PC-3 (cell line): ENCODE data around the gene FTL. TPM values are rescaled to one million over a fixed set of nuclear protein-coding genes. Genes with fewer than 3 reads are reported as not detected.

ENCODE experiments used
- ATAC-seq: fragments of 200-7000 bp; cut with Tn5 transposase; 2 replicates; pipeline ENCODE4 v1.9.1; 2020; ENCODE audit warnings: mild to moderate bottlenecking, moderate library complexity
- BruUV-seq: library from RNA; stranded (reverse); fragments of 400-500 nt; replicated peaks from 2 replicates; lab custom pipeline; 2021; lab: Mats Ljungman, UMichigan
- CTCF ChIA-PET: fragments of 300-600 bp; sonication (Branson Sonifier 250); formaldehyde crosslinking; loops from one replicate; lab custom pipeline; 2022; ENCODE audit warnings: antibody characterized with exemption; lab: Charles Lee
- POLR2A ChIA-PET: fragments of 300-600 bp; sonication (Branson Sonifier 250); formaldehyde crosslinking; loops from one replicate; lab custom pipeline; 2022; ENCODE audit warnings: antibody characterized with exemption; ENCODE audit not compliant: unreplicated experiment; lab: Charles Lee
- DNase-seq: peaks from one replicate; pipeline ENCODE4 v3.0.0-alpha.2; 2015
- H2AFZ ChIP-seq: fragments of 300-600 bp; sonication (generic); 2 replicates; pipeline ENCODE4 v1.6.0; 2016; ENCODE audit warnings: antibody characterized with exemption, low read length
- H3F3A ChIP-seq: fragments of 300-600 bp; sonication (generic); one replicate; pipeline ENCODE4 v1.6.0; 2017; ENCODE audit warnings: antibody characterized with exemption, low read length, control low read depth, mild to moderate bottlenecking; ENCODE audit not compliant: unreplicated experiment
- H3K27ac ChIP-seq: fragments of 300-600 bp; sonication (generic); 2 replicates; pipeline ENCODE4 v1.5.1; 2016; ENCODE audit warnings: mild to moderate bottlenecking, low read length
- H3K27me3 ChIP-seq: fragments of 300-600 bp; sonication (generic); 2 replicates; pipeline ENCODE4 v1.6.1; 2016; ENCODE audit warnings: low read length, mixed read lengths
- H3K36me3 ChIP-seq: fragments of 300-600 bp; sonication (generic); 2 replicates; pipeline ENCODE4 v1.6.1; 2016; ENCODE audit warnings: low read depth, mixed run types, low read length, mixed read lengths
- H3K4me1 ChIP-seq: fragments of 300-600 bp; sonication (generic); 2 replicates; pipeline ENCODE4 v1.5.1; 2016; ENCODE audit warnings: low read length; ENCODE audit not compliant: insufficient read depth
- H3K4me2 ChIP-seq: fragments of 300-600 bp; sonication (generic); 2 replicates; pipeline ENCODE4 v1.6.0; 2016; ENCODE audit warnings: low read length
- H3K4me3 ChIP-seq: fragments of 300-600 bp; sonication (generic); 2 replicates; pipeline ENCODE4 v1.5.1; 2016; ENCODE audit warnings: mild to moderate bottlenecking, low read length, mixed read lengths
- H3K79me2 ChIP-seq: fragments of 300-600 bp; sonication (generic); 2 replicates; pipeline ENCODE4 v1.6.1; 2017; ENCODE audit warnings: low read length, mixed read lengths
- H3K9ac ChIP-seq: fragments of 300-600 bp; sonication (generic); 2 replicates; pipeline ENCODE4 v1.6.0; 2016; ENCODE audit warnings: mild to moderate bottlenecking, low read length
- H3K9me2 ChIP-seq: fragments of 300-600 bp; sonication (generic); replicated peaks from 2 replicates; pipeline ENCODE4 v1.6.1; 2016; ENCODE audit warnings: mixed run types, low read length, mixed read lengths
- H3K9me3 ChIP-seq: fragments of 300-600 bp; sonication (generic); 2 replicates; pipeline ENCODE4 v1.6.1; 2016; ENCODE audit warnings: low read length, mixed read lengths
- H4K20me1 ChIP-seq: fragments of 300-600 bp; sonication (generic); 2 replicates; pipeline ENCODE4 v1.6.1; 2016; ENCODE audit warnings: low read length, mixed read lengths
- EZH2 ChIP-seq: fragments of 300-600 bp; sonication (generic); IDR thresholded peaks from one replicate; pipeline ENCODE4 v1.6.1; 2017; ENCODE audit warnings: antibody characterized with exemption, mild to moderate bottlenecking, low read length; ENCODE audit not compliant: unreplicated experiment
- EZH2phosphoT487 ChIP-seq: fragments of 300-600 bp; sonication (generic); IDR thresholded peaks from 2 replicates; pipeline ENCODE4 v1.6.1; 2018; ENCODE audit warnings: mild to moderate bottlenecking, antibody characterized with exemption, low read length, borderline replicate concordance
- intact Hi-C: fragments of 100-400 bp; cut with micrococcal nuclease; formaldehyde crosslinking; loops from 2 replicates; pipeline ENCODE4 v1.9.0; 2023
- total RNA-seq: library from RNA; depleted of rRNA; stranded (reverse); fragments of >200 nt; gene quantifications from 2 replicates; pipeline ENCODE4 v1.2.3, GENCODE V29; 2014
- TF ChIP-seq, protein P1 (sequence below): fragments of 300-600 bp; sonication (generic); conservative IDR thresholded peaks from 2 replicates; pipeline ENCODE4 v1.5.1; 2017; ENCODE audit warnings: antibody characterized with exemption, low read depth, mild to moderate bottlenecking, low read length

The FTL gene
- total RNA-seq, 1 experiment from 2014 or later, result 1,109 TPM

DNA sequence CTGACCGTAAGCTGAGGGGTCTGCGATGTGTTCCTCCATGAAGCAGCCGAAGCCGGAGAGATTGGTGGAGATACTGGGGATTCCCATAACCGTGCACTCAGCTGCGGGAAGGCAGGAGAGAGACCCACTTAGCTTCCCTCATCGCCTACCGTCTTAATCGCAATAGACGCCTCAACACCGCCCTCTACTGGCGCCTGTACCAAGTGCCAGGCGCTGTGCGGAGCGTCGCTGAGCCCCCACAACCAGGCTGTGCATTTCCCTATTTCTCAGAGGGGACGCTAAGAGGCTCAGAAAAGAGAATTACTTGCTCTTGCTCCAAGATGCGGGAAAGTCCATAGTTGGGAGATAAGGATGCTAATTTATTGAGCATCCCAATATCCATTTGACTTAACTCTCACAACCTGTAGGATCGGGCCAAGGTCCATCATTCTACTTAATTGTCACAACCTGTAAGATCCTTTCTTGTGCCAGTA, 5.8 kb downstream of the FTL start:
- Histone ChIP-seq H3K9ac (no peak overlapping the region), H4K20me1 (0 out of 2 replicates have a peak, but pooled peaks cover 5% of the 10 kb centered on the region), H3K79me2 (peaks cover 6% of the 10 kb centered on the region), H3K36me3 (peaks cover 17% of the 10 kb centered on the region; the same call in 1 of the 2 replicates), H3F3A (no peaks in the 10 kb centered on the region), H3K4me1 (peaks cover 6% of the 10 kb centered on the region), H3K4me3 (no peak overlapping the region), H3K27ac (no peak overlapping the region), H2AFZ (no peak overlapping the region), H3K9me2 (no peaks in the 10 kb centered on the region), H3K9me3 (no peaks in the 10 kb centered on the region), H3K27me3 (no peaks in the 10 kb centered on the region), H3K4me2 (no peak overlapping the region)
- DNase-seq (peak; percentile 56), ATAC-seq (no peak)
- CTCF ChIA-PET, result no interaction called here
- POLR2A ChIA-PET, result interaction anchor here (0.6 kb wide), 1 partner anchor 140 kb away, joined by 3 read pairs; no protein-coding TSS in a partner anchor
- intact Hi-C loops, result no loop called here
- BruUV-seq, result no TSS peak
- TF ChIP-seq EZH2phosphoT487 (no peak), EZH2 (no peak)
- TF ChIP-seq, protein P1, sequence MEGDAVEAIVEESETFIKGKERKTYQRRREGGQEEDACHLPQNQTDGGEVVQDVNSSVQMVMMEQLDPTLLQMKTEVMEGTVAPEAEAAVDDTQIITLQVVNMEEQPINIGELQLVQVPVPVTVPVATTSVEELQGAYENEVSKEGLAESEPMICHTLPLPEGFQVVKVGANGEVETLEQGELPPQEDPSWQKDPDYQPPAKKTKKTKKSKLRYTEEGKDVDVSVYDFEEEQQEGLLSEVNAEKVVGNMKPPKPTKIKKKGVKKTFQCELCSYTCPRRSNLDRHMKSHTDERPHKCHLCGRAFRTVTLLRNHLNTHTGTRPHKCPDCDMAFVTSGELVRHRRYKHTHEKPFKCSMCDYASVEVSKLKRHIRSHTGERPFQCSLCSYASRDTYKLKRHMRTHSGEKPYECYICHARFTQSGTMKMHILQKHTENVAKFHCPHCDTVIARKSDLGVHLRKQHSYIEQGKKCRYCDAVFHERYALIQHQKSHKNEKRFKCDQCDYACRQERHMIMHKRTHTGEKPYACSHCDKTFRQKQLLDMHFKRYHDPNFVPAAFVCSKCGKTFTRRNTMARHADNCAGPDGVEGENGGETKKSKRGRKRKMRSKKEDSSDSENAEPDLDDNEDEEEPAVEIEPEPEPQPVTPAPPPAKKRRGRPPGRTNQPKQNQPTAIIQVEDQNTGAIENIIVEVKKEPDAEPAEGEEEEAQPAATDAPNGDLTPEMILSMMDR, result peak; percentile 84

DNA sequence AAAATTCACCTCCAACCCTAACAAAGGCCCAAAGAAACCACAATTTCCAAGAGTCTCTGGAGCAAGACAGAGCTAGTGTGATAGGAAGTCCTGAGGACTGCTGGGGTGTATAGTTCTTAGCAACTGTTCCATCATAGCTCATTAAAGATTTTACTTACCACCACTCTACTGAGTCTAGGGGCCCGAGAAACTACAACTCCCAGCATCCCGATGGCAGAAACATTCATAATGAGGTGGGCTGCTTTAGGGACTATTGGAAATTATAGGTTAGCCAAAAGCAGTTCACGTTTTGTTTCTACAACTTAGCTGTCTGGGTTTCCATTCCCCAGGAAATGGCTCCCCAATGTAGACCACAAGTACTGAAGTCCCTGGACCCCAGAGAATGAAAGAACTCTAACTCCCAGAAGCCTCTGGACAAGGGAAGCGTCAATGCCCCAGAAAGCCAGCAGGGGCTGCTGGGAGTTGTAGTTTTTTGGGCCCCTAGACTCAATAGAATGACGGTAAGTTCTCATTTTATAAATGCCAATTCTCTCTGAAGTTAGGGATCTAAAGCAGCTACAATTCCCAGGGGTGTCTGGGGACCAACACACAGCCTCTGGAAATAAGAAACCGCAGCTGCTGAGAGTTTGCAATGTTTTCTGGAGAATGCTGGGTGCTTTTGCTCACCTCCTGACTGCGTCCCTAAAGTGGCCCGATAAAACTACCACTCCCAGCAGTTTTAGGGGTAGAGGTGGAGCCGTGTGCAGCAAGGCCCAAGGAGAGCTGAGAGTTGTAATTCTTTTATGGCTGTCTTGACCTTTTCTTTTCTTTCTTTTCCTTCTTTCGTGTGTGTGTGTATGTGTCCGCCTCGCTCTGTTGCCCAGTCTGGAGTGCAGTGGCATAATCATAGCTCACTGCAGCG, 11.1 kb downstream of the FTL start:
- Histone ChIP-seq H3K4me3 (no peak overlapping the region), H3K79me2 (no peaks in the 10 kb centered on the region), H3K27me3 (no peaks in the 10 kb centered on the region), H3K9me3 (no peaks in the 10 kb centered on the region), H4K20me1 (no peaks in the 10 kb centered on the region), H3K4me1 (no peaks in the 10 kb centered on the region), H3K4me2 (no peak overlapping the region), H3K27ac (no peak overlapping the region), H2AFZ (no peak overlapping the region), H3K36me3 (0 out of 2 replicates have a peak, but pooled peaks cover under 1% of the 10 kb centered on the region), H3K9ac (no peak overlapping the region), H3K9me2 (no peaks in the 10 kb centered on the region), H3F3A (peaks cover 3% of the 10 kb centered on the region)
- BruUV-seq, result no TSS peak
- POLR2A ChIA-PET, result no interaction called here
- CTCF ChIA-PET, result interaction anchor here (0.7 to 1.0 kb wide), 2 partner anchors 17 to 466 kb away, joined by 3 to 7 read pairs; partner anchors contain the start of genes GYS1 and RUVBL2
- TF ChIP-seq EZH2 (no peak), EZH2phosphoT487 (no peak)
- TF ChIP-seq, protein P1, result no peak
- DNase-seq (no peak), ATAC-seq (no peak)
- intact Hi-C loops, result no loop called here

DNA sequence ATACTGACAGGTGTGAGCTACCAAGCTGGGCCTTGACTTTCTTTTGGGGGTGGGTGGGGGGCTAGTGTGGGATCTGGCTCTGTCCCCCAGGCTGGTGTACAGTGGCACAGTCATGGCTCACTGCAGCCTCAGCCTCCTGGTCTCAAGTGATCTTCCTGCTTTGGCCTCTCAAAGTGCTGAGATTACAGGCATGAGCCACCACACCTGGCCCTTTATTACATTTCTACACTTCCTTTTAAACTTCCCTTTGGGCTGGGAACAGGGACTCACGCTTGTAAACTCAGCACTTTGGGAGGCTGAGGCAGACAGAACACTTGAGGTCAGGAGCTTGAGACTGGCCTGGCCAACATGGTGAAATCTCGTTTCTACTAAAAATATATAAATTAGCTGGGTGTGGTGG, 12.0 kb downstream of the FTL start:
- intact Hi-C loops, result no loop called here
- Histone ChIP-seq H3K4me3 (no peak overlapping the region), H3K36me3 (no peaks in the 10 kb centered on the region), H3F3A (peaks cover 3% of the 10 kb centered on the region), H3K9me2 (no peaks in the 10 kb centered on the region), H2AFZ (no peak overlapping the region), H3K27me3 (no peaks in the 10 kb centered on the region), H3K4me2 (no peak overlapping the region), H4K20me1 (no peaks in the 10 kb centered on the region), H3K27ac (no peak overlapping the region), H3K4me1 (no peaks in the 10 kb centered on the region), H3K79me2 (no peaks in the 10 kb centered on the region), H3K9ac (no peak overlapping the region), H3K9me3 (no peaks in the 10 kb centered on the region)
- ChIA-PET POLR2A (no interaction called here), CTCF (no interaction called here)
- DNase-seq (no peak), ATAC-seq (no peak)
- TF ChIP-seq EZH2 (no peak), EZH2phosphoT487 (no peak)
- TF ChIP-seq, protein P1, result no peak
- no TSS peak for BruUV-seq
